GM23338 (cell line): ENCODE data around the gene PUS1. TPM values are rescaled to one million over a fixed set of nuclear protein-coding genes. Genes with fewer than 3 reads are reported as not detected.
A peak's percentile ranks its signal among the peaks of the same experiment; 100 is the strongest.

Experiments used
- ATAC-seq: fragments of 200-7000 bp; cut with Tn5 transposase; 3 replicates; pipeline ENCODE4 v1.9.1; 2020
- DNase-seq: peaks from one replicate; pipeline ENCODE4 v3.0.0-alpha.2; 2015; ENCODE audit warnings: low spot score
- H2AFZ ChIP-seq: fragments of 200-600 bp; sonication (generic); 2 replicates; pipeline ENCODE4 v1.8.0; 2016; ENCODE audit warnings: antibody characterized with exemption, mild to moderate bottlenecking, moderate library complexity
- H3F3A ChIP-seq: fragments of 200-600 bp; sonication (generic); replicated peaks from 2 replicates; pipeline ENCODE4 v1.8.0; 2017; ENCODE audit warnings: antibody characterized with exemption, mixed run types, low read depth
- H3K27ac ChIP-seq: fragments of 200-600 bp; sonication (generic); 2 replicates; pipeline ENCODE4 v1.6.1; 2016; ENCODE audit warnings: low read depth
- H3K27me3 ChIP-seq: fragments of 200-600 bp; sonication (generic); 2 replicates; pipeline ENCODE4 v1.8.0; 2016; ENCODE audit warnings: mild to moderate bottlenecking, mixed run types, moderate library complexity; ENCODE audit not compliant: insufficient read depth
- H3K36me3 ChIP-seq: fragments of 200-600 bp; sonication (generic); 2 replicates; pipeline ENCODE4 v1.8.0; 2016; ENCODE audit warnings: mild to moderate bottlenecking; ENCODE audit not compliant: insufficient read depth
- H3K4me1 ChIP-seq: fragments of 200-600 bp; sonication (generic); 2 replicates; pipeline ENCODE4 v1.8.0; 2016; ENCODE audit warnings: mild to moderate bottlenecking, moderate library complexity; ENCODE audit not compliant: insufficient read depth
- H3K4me2 ChIP-seq: fragments of 200-600 bp; sonication (generic); 2 replicates; pipeline ENCODE4 v1.7.1; 2017; ENCODE audit warnings: mixed run types
- H3K4me3 ChIP-seq: fragments of 200-600 bp; sonication (generic); 2 replicates; pipeline ENCODE4 v1.6.1; 2016; ENCODE audit warnings: mixed run types
- H3K79me2 ChIP-seq: fragments of 200-600 bp; sonication (generic); replicated peaks from 2 replicates; pipeline ENCODE4 v1.8.0; 2017; ENCODE audit warnings: mild to moderate bottlenecking; ENCODE audit not compliant: insufficient read depth
- H3K9me2 ChIP-seq: fragments of 200-600 bp; sonication (generic); 2 replicates; pipeline ENCODE4 v1.8.0; 2017; ENCODE audit not compliant: insufficient read depth
- H4K20me1 ChIP-seq: fragments of 200-600 bp; sonication (generic); replicated peaks from 2 replicates; pipeline ENCODE4 v1.8.0; 2017; ENCODE audit warnings: mild to moderate bottlenecking; ENCODE audit not compliant: insufficient read depth
- H3K27ac Mint-ChIP-seq: 2 replicates; pipeline ENCODE4 v1.8.0; 2020; ENCODE audit warnings: inconsistent platforms, mild to moderate bottlenecking, moderate library complexity, mixed read lengths
- H3K27me3 Mint-ChIP-seq: 3 replicates; pipeline ENCODE4 v1.8.0; 2022; ENCODE audit warnings: low read depth, mild to moderate bottlenecking, moderate library complexity, mixed read lengths, inconsistent platforms; ENCODE audit not compliant: insufficient read depth, poor library complexity
- H3K36me3 Mint-ChIP-seq: 3 replicates; pipeline ENCODE4 v1.8.0; 2021; ENCODE audit warnings: low read depth, mild to moderate bottlenecking, inconsistent platforms, moderate library complexity, mixed read lengths
- H3K4me1 Mint-ChIP-seq: 3 replicates; pipeline ENCODE4 v1.8.0; 2020; ENCODE audit warnings: mild to moderate bottlenecking, inconsistent platforms, mixed read lengths
- H3K4me3 Mint-ChIP-seq: 3 replicates; pipeline ENCODE4 v1.8.0; 2021; ENCODE audit warnings: moderate library complexity, mild to moderate bottlenecking, inconsistent platforms, mixed read lengths
- H3K9me3 Mint-ChIP-seq: 3 replicates; pipeline ENCODE4 v1.8.0; 2020; ENCODE audit warnings: moderate library complexity, mild to moderate bottlenecking, inconsistent platforms, mixed read lengths
- CREB1 ChIP-seq: fragments of 250-450 bp; sonication (Bioruptor Pico); IDR thresholded peaks from 2 replicates; pipeline ENCODE4 v1.5.0; 2020; ENCODE audit warnings: low read depth, mild to moderate bottlenecking, moderate library complexity
- CTCF ChIP-seq, 2 experiments: fragments of 200-600 bp in 1 of 2; sonication (generic) in 1 of 2; conservative IDR thresholded peaks; 2 replicates each; pipeline versions ENCODE4 v1.5.1 to v1.6.1; 2016 to 2017; ENCODE audit warnings: antibody characterized with exemption in 2 of 2, low read depth in 2 of 2, mild to moderate bottlenecking in 2 of 2, moderate library complexity in 1 of 2
- ETS1 ChIP-seq: IDR thresholded peaks from 2 replicates; pipeline ENCODE4 v1.6.1; 2016; ENCODE audit warnings: antibody characterized with exemption
- EZH2 ChIP-seq: fragments of 200-600 bp; sonication (generic); IDR thresholded peaks from one replicate; pipeline ENCODE4 v1.8.0; 2017; ENCODE audit warnings: antibody characterized with exemption, mild to moderate bottlenecking, low read depth; ENCODE audit not compliant: unreplicated experiment
- EZH2phosphoT487 ChIP-seq: fragments of 200-600 bp; sonication (generic); IDR thresholded peaks from one replicate; pipeline ENCODE4 v1.8.1; 2018; ENCODE audit warnings: antibody characterized with exemption; ENCODE audit not compliant: unreplicated experiment
- NANOG ChIP-seq: IDR thresholded peaks from 2 replicates; pipeline ENCODE4 v1.6.1; 2016; ENCODE audit warnings: antibody characterized with exemption, borderline replicate concordance
- POLR2AphosphoS5 ChIP-seq: IDR thresholded peaks from 2 replicates; pipeline ENCODE4 v1.6.1; 2016; ENCODE audit warnings: antibody characterized with exemption, low read depth
- STAT1 ChIP-seq: IDR thresholded peaks from one replicate; pipeline ENCODE4 v1.6.1; 2016; ENCODE audit warnings: antibody characterized with exemption; ENCODE audit not compliant: unreplicated experiment
- ZNF114 ChIP-seq: fragments of 250-450 bp; sonication (Bioruptor Pico); IDR thresholded peaks from 2 replicates; pipeline ENCODE4 v1.5.0; 2020; ENCODE audit warnings: mild to moderate bottlenecking, moderate library complexity
- ZNF331 ChIP-seq: fragments of 250-450 bp; sonication (Bioruptor Pico); IDR thresholded peaks from 2 replicates; pipeline ENCODE4 v1.5.0; 2020; ENCODE audit warnings: low read depth, mild to moderate bottlenecking, moderate library complexity
- polyA plus RNA-seq: library from polyadenylated mRNA; unstranded; fragments of >200 nt; fragmentation: Nextera tagmentation; extraction: Ambion mirVana; gene quantifications from 2 replicates; pipeline ENCODE4 v1.2.1, GENCODE V29; 2016
- total RNA-seq: library from RNA; depleted of rRNA; stranded (reverse); fragments of >200 nt; shearing (Covaris generic); gene quantifications from 2 replicates; pipeline ENCODE4 v1.2.3, GENCODE V29; 2014
- TF ChIP-seq, protein P1 (sequence below): fragments of 250-450 bp; sonication (Bioruptor Pico); IDR thresholded peaks from 2 replicates; pipeline ENCODE4 v1.5.0; 2020; ENCODE audit warnings: mild to moderate bottlenecking, moderate library complexity

PUS1 gene
- total and polyA plus RNA-seq, 2 experiments from 2014 or later = 52.4 to 73.0 TPM

- Mint-ChIP-seq H3K9me3 (no peaks in the 10 kb centered on the region), H3K4me1 (peaks cover 52% of the 10 kb centered on the region), H3K27ac (peak overlapping the region; percentile 93), H3K4me3 (no peak overlapping the region), H3K27me3 (peaks cover 3% of the 10 kb centered on the region), H3K36me3 (peaks cover 66% of the 10 kb centered on the region)
- H3K9me2 ChIP-seq = no peaks in the 10 kb centered on the region
- peaks cover 20% of the 10 kb centered on the region; the same call in 1 of the 2 replicates for H3K4me1 ChIP-seq
- peaks cover 11% of the 10 kb centered on the region for H3K36me3 ChIP-seq
- no peaks in the 10 kb centered on the region for H3K27me3 ChIP-seq
- no peaks in the 10 kb centered on the region; the same call in 1 of the 2 replicates for H4K20me1 ChIP-seq
- no peak overlapping the region for H2AFZ ChIP-seq
- H3K4me3 ChIP-seq = no peak overlapping the region
- no peak overlapping the region; the same call in 1 of the 2 replicates for H3K27ac ChIP-seq
- peaks cover 18% of the 10 kb centered on the region for H3F3A ChIP-seq
- ATAC-seq = no peak
- H3K79me2 ChIP-seq = peaks cover 10% of the 10 kb centered on the region
- TF ChIP-seq POLR2AphosphoS5 (no peak), ZNF331 (CRISPR knock-in tag) (no peak), EZH2phosphoT487 (no peak), STAT1 (no peak), ZNF114 (CRISPR knock-in tag) (no peak), ETS1 (no peak), CREB1 (CRISPR knock-in tag) (no peak), EZH2 (no peak), CTCF (conservative IDR thresholded peaks at IDR 0.05; ENCODE audit: low read depth in 2 of 2) (no peak), NANOG (no peak)
- DNase-seq = no peak
- H3K4me2 ChIP-seq = no peak overlapping the region
These were observed 58.5 kb downstream of the PUS1 start for GRCh38 chr12:131987552-131987951.

DNA sequence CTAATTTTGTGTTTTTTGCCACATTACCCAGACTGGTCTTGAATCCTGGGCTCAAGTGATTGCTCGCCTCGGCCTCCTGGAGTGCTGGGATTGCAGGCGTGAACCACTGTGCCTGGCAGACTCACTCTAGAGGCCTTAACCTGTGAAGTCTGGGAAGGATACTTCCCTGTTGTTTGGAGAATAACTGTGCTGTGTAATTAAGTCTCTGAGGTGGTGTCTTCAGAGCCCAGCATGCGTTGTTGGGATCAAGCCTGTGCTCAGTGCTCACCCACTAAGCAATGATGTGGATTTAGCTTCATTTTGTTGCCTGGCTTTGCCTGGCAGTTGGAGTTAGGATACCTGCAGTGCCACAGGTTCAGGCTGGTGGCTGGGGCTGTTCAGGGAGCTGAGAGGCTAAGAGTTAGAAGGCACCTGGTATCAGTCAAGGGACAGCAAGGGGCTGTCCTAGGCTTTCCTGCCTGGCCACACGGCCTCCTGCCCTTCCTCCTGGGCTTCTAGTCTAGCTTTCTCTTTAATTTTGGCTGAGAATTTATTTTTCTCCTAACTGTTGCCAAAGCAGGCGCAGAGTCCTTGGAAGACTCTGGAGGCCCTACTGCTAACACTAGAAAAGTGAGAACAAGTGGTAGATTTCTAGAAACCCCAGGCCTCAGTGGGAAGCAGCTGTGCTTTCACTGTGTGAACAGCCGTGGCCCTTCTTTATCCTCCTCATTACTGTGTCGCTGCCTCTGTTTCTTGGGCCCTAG lies 59.1 kb downstream of the PUS1 start:
- Mint-ChIP-seq H3K27ac (peak overlapping the region; percentile 97), H3K27me3 (peaks cover 3% of the 10 kb centered on the region), H3K4me3 (no peak overlapping the region), H3K9me3 (no peaks in the 10 kb centered on the region), H3K4me1 (peaks cover 55% of the 10 kb centered on the region), H3K36me3 (peaks cover 69% of the 10 kb centered on the region)
- DNase-seq = no peak
- H3F3A ChIP-seq = peaks cover 18% of the 10 kb centered on the region
- TF ChIP-seq, protein P1, sequence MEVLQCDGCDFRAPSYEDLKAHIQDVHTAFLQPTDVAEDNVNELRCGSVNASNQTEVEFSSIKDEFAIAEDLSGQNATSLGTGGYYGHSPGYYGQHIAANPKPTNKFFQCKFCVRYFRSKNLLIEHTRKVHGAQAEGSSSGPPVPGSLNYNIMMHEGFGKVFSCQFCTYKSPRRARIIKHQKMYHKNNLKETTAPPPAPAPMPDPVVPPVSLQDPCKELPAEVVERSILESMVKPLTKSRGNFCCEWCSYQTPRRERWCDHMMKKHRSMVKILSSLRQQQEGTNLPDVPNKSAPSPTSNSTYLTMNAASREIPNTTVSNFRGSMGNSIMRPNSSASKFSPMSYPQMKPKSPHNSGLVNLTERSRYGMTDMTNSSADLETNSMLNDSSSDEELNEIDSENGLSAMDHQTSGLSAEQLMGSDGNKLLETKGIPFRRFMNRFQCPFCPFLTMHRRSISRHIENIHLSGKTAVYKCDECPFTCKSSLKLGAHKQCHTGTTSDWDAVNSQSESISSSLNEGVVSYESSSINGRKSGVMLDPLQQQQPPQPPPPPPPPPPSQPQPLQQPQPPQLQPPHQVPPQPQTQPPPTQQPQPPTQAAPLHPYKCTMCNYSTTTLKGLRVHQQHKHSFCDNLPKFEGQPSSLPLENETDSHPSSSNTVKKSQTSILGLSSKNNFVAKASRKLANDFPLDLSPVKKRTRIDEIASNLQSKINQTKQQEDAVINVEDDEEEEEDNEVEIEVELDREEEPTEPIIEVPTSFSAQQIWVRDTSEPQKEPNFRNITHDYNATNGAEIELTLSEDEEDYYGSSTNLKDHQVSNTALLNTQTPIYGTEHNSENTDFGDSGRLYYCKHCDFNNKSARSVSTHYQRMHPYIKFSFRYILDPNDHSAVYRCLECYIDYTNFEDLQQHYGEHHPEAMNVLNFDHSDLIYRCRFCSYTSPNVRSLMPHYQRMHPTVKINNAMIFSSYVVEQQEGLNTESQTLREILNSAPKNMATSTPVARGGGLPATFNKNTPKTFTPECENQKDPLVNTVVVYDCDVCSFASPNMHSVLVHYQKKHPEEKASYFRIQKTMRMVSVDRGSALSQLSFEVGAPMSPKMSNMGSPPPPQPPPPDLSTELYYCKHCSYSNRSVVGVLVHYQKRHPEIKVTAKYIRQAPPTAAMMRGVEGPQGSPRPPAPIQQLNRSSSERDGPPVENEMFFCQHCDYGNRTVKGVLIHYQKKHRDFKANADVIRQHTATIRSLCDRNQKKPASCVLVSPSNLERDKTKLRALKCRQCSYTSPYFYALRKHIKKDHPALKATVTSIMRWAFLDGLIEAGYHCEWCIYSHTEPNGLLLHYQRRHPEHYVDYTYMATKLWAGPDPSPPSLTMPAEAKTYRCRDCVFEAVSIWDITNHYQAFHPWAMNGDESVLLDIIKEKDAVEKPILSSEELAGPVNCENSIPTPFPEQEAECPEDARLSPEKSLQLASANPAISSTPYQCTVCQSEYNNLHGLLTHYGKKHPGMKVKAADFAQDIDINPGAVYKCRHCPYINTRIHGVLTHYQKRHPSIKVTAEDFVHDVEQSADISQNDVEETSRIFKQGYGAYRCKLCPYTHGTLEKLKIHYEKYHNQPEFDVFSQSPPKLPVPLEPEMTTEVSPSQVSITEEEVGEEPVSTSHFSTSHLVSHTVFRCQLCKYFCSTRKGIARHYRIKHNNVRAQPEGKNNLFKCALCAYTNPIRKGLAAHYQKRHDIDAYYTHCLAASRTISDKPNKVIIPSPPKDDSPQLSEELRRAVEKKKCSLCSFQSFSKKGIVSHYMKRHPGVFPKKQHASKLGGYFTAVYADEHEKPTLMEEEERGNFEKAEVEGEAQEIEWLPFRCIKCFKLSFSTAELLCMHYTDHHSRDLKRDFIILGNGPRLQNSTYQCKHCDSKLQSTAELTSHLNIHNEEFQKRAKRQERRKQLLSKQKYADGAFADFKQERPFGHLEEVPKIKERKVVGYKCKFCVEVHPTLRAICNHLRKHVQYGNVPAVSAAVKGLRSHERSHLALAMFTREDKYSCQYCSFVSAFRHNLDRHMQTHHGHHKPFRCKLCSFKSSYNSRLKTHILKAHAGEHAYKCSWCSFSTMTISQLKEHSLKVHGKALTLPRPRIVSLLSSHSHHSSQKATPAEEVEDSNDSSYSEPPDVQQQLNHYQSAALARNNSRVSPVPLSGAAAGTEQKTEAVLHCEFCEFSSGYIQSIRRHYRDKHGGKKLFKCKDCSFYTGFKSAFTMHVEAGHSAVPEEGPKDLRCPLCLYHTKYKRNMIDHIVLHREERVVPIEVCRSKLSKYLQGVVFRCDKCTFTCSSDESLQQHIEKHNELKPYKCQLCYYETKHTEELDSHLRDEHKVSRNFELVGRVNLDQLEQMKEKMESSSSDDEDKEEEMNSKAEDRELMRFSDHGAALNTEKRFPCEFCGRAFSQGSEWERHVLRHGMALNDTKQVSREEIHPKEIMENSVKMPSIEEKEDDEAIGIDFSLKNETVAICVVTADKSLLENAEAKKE (CRISPR knock-in tag) = no peak
- no peaks in the 10 kb centered on the region for H3K27me3 ChIP-seq
- peak overlapping the region; percentile 92 for H3K27ac ChIP-seq
- H2AFZ ChIP-seq = no peak overlapping the region
- no peaks in the 10 kb centered on the region; the same call in 1 of the 2 replicates for H4K20me1 ChIP-seq
- H3K4me2 ChIP-seq = no peak overlapping the region
- H3K36me3 ChIP-seq = peaks cover 17% of the 10 kb centered on the region
- no peaks in the 10 kb centered on the region for H3K9me2 ChIP-seq
- H3K79me2 ChIP-seq = peaks cover 16% of the 10 kb centered on the region
- peaks cover 20% of the 10 kb centered on the region; the same call in 1 of the 2 replicates for H3K4me1 ChIP-seq
- H3K4me3 ChIP-seq = no peak overlapping the region
- no peak for ATAC-seq
